OCI-LY1 (cell line): ENCODE results near the gene RENBP.

Source experiments
- CTCF ChIP-seq: fragments of 200-600 bp; sonication (generic), shearing (Covaris generic); IDR thresholded peaks from 2 replicates; pipeline ENCODE4 v1.5.1; 2017; ENCODE audit warnings: mild to moderate bottlenecking, antibody characterized with exemption, low read length, moderate library complexity, mixed read lengths
- EZH2 ChIP-seq: fragments of 200-600 bp; sonication (generic), shearing (Covaris generic); IDR thresholded peaks from 2 replicates; pipeline ENCODE4 v1.8.0; 2017; ENCODE audit warnings: borderline replicate concordance, mixed run types, mild to moderate bottlenecking, antibody characterized with exemption, low read length, moderate library complexity, mixed read lengths

GRCh38 chrX:153931748-153932147 is 12.7 kb downstream of the RENBP start:
- no peak for TF ChIP-seq CTCF
- no peak for TF ChIP-seq EZH2
